HFF-Myc (cell line): Measurements from ENCODE around the gene DLX2.

Experiments
- DNase-seq: peaks from one replicate; pipeline ENCODE4 v3.0.0-alpha.2; 2011; ENCODE audit warnings: low read depth; ENCODE audit errors: extremely low read depth
- H3K4me3 ChIP-seq: replicated peaks from 2 replicates; pipeline ENCODE4 v1.5.1; 2011; ENCODE audit warnings: low read depth, mild to moderate bottlenecking, control low read depth, low read length
- CTCF ChIP-seq: IDR thresholded peaks from 2 replicates; pipeline ENCODE4 v1.5.1; 2012; ENCODE audit warnings: mild to moderate bottlenecking, low read depth, low read length, control low read depth; ENCODE audit errors: missing control alignments

Gene DLX2

GRCh38 chr2:172096626-172097547 is 5.8 kb downstream of the DLX2 start:
- no peak for TF ChIP-seq CTCF
- peak overlapping the region; percentile 55 for H3K4me3 ChIP-seq
- no peak for DNase-seq

- peak; percentile 22 for TF ChIP-seq CTCF
- H3K4me3 ChIP-seq, result peak overlapping the region; percentile 55
- no peak for DNase-seq
Observed at GRCh38 chr2:172095905-172096625, 6.6 kb downstream of the DLX2 start.

- H3K4me3 ChIP-seq, result peak overlapping the region; percentile 55
- no peak for DNase-seq
- no peak for TF ChIP-seq CTCF
Observed at GRCh38 chr2:172095146-172095904, 7.4 kb downstream of the DLX2 start.

- no peak for TF ChIP-seq CTCF
- H3K4me3 ChIP-seq, result peak overlapping the region; percentile 55
- no peak for DNase-seq
Observed at GRCh38 chr2:172094294-172095145, 8.2 kb downstream of the DLX2 start.

- H3K4me3 ChIP-seq, result no peak overlapping the region
- TF ChIP-seq CTCF, result no peak
- DNase-seq, result no peak
Observed at GRCh38 chr2:172093416-172094293, 9.0 kb downstream of the DLX2 start.
